ENCODE data around the gene CD47. TPM values are rescaled to one million over a fixed set of nuclear protein-coding genes. Genes with fewer than 3 reads are reported as not detected.

The CD47 gene
- total and polyA plus RNA-seq, 2 of the 13 experiments (the other 11 are each of a cell fraction or from before 2014, with no cell fraction given) = 3.3 to 6.5 TPM

DNA sequence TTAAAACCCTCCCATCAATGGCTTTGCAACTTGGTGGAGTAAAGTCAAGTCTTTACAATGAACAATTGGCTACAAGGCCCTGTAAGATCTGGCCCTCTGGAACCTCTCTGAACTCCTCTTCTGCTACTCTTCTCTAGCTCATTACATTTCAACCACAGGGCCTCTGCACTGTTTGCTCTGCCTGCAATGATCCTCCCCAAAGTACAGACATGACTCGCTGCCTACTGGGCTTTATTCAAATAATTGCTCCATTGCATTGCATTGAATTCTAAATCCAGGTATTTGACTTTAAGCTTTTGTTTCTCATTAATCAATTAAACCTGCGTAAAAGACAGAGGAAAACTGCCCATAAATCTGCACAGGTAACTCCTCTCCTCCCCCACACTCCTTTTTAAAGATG is 96.7 kb downstream of the CD47 start:
- H3K27ac ChIP-seq (ENCODE audit: extremely low read length, insufficient read depth, low read length) = no peak overlapping the region
- H3K4me3 ChIP-seq (replicated peaks in 1 of 3; ENCODE audit: insufficient read depth in 1 of 3, low read depth in 2 of 3, low read length in 3 of 3) = no peak overlapping the region
- H2AFZ ChIP-seq (ENCODE audit: low read length) = no peak overlapping the region
- H3K9me3 ChIP-seq (ENCODE audit: low read length) = no peaks in the 10 kb centered on the region
- DNase-seq (ENCODE audit: low spot score) (no peak), FAIRE-seq (no peak), ATAC-seq (no peak)
- 3% methylated on average over 2 of the region's 2 CpGs for WGBS (ENCODE audit: low lambda C conversion rate)
- H4K20me1 ChIP-seq (ENCODE audit: insufficient read depth, low read length) = no peaks in the 10 kb centered on the region
- POLR2A ChIA-PET = no interaction called here
- H3K27me3 ChIP-seq (ENCODE audit: control insufficient read depth in 1 of 2, insufficient read depth in 2 of 2, low read length in 2 of 2) = 0 out of 5 replicates have a peak, but pooled peaks cover 0 to 3% of the 10 kb centered on the region in 2 experiments
- BruUV-seq (replicated peaks) = no TSS peak
- no peak overlapping the region for H3K9ac ChIP-seq (ENCODE audit: insufficient read depth, low read depth, low read length)
- no peaks in the 10 kb centered on the region for H3K36me3 ChIP-seq (replicated peaks in 1 of 2; ENCODE audit: control insufficient read depth in 1 of 2, insufficient read depth in 2 of 2, low read length in 2 of 2)
- no peaks in the 10 kb centered on the region for H3K79me2 ChIP-seq (ENCODE audit: insufficient read depth, low read length)
- CTCF ChIA-PET (ENCODE audit: low intra/inter-chr PET ratio, low total read pairs) = no interaction called here
- no peaks in the 10 kb centered on the region for H3K4me1 ChIP-seq (ENCODE audit: insufficient read depth, low read length)
- intact Hi-C loops (cut with micrococcal nuclease; ENCODE audit: unreplicated experiment) = no loop called here
- TF ChIP-seq GATAD2A (CRISPR knock-in tag; IDR thresholded peaks at IDR 0.05) (no peak), CCAR2 (optimal IDR thresholded peaks at IDR 0.05; ENCODE audit: low read depth, low read length) (no peak), RFX3 (CRISPR knock-in tag; IDR thresholded peaks at IDR 0.05) (no peak), ZNF30 (CRISPR knock-in tag; IDR thresholded peaks at IDR 0.05) (no peak), ZNF282 (IDR thresholded peaks at IDR 0.05; ENCODE audit: partially characterized antibody) (no peak), SNAPC2 (CRISPR knock-in tag; IDR thresholded peaks at IDR 0.05) (no peak), ZSCAN25 (CRISPR knock-in tag; IDR thresholded peaks at IDR 0.05) (no peak), ZNF441 (CRISPR knock-in tag; IDR thresholded peaks at IDR 0.05; ENCODE audit: borderline replicate concordance) (no peak), ZNF878 (CRISPR knock-in tag; IDR thresholded peaks at IDR 0.05) (no peak), ZNF562 (CRISPR knock-in tag; IDR thresholded peaks at IDR 0.05; ENCODE audit: borderline replicate concordance) (no peak), MIXL1 (CRISPR knock-in tag; IDR thresholded peaks at IDR 0.05) (no peak), SNRNP70 (IDR thresholded peaks at IDR 0.05; ENCODE audit: low read depth, low read length) (no peak), ZNF703 (CRISPR knock-in tag; IDR thresholded peaks at IDR 0.05; ENCODE audit: borderline replicate concordance) (no peak), ZNF446 (CRISPR knock-in tag; IDR thresholded peaks at IDR 0.05) (no peak), ZNF746 (CRISPR knock-in tag; IDR thresholded peaks at IDR 0.05) (no peak), SSRP1 (CRISPR knock-in tag; IDR thresholded peaks at IDR 0.05) (no peak)
- TF ChIP-seq, protein P1, sequence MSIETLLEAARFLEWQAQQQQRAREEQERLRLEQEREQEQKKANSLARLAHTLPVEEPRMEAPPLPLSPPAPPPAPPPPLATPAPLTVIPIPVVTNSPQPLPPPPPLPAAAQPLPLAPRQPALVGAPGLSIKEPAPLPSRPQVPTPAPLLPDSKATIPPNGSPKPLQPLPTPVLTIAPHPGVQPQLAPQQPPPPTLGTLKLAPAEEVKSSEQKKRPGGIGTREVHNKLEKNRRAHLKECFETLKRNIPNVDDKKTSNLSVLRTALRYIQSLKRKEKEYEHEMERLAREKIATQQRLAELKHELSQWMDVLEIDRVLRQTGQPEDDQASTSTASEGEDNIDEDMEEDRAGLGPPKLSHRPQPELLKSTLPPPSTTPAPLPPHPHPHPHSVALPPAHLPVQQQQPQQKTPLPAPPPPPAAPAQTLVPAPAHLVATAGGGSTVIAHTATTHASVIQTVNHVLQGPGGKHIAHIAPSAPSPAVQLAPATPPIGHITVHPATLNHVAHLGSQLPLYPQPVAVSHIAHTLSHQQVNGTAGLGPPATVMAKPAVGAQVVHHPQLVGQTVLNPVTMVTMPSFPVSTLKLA (IDR thresholded peaks at IDR 0.05) = no peak
- TF ChIP-seq, protein P2, sequence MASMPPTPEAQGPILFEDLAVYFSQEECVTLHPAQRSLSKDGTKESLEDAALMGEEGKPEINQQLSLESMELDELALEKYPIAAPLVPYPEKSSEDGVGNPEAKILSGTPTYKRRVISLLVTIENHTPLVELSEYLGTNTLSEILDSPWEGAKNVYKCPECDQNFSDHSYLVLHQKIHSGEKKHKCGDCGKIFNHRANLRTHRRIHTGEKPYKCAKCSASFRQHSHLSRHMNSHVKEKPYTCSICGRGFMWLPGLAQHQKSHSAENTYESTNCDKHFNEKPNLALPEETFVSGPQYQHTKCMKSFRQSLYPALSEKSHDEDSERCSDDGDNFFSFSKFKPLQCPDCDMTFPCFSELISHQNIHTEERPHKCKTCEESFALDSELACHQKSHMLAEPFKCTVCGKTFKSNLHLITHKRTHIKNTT (CRISPR knock-in tag; IDR thresholded peaks at IDR 0.05) = no peak
- TF ChIP-seq, protein P3, sequence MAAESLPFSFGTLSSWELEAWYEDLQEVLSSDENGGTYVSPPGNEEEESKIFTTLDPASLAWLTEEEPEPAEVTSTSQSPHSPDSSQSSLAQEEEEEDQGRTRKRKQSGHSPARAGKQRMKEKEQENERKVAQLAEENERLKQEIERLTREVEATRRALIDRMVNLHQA (CRISPR knock-in tag; IDR thresholded peaks at IDR 0.05) = no peak
- in situ Hi-C loops (cut with HindIII; ENCODE audit: extremely low pct_ligation_motif_present, low pct_unique_long_range_greater_than_20kb) = no loop called here
- no peak overlapping the region for H3K4me2 ChIP-seq (ENCODE audit: low read depth, low read length)
